ENCODE measurements around the gene C1orf50.

- TF ChIP-seq CTCF (IDR thresholded peaks at IDR 0.05) (no peak), FOXJ3 (CRISPR knock-in tag; IDR thresholded peaks at IDR 0.05; ENCODE audit: borderline replicate concordance) (no peak), HMGXB4 (CRISPR knock-in tag; IDR thresholded peaks at IDR 0.05) (no peak), MAX (CRISPR knock-in tag; IDR thresholded peaks at IDR 0.05) (no peak), E2F1 (CRISPR knock-in tag; IDR thresholded peaks at IDR 0.05) (no peak), ZNF512 (CRISPR knock-in tag; IDR thresholded peaks at IDR 0.05; ENCODE audit: borderline replicate concordance) (no peak), PREB (CRISPR knock-in tag; IDR thresholded peaks at IDR 0.05; ENCODE audit: borderline replicate concordance) (no peak), ETV6 (CRISPR knock-in tag; IDR thresholded peaks at IDR 0.05) (no peak), E2F5 (CRISPR knock-in tag; IDR thresholded peaks at IDR 0.05) (no peak), ZBTB21 (CRISPR knock-in tag; IDR thresholded peaks at IDR 0.05; ENCODE audit: borderline replicate concordance) (no peak), EMX1 (CRISPR knock-in tag; IDR thresholded peaks at IDR 0.05) (no peak)
These were observed 27.0 kb upstream of the C1orf50 start, which contains the start of gene CLDN19 for GRCh38 chr1:42739753-42740700.
